ENCODE results near the gene DLGAP1. TPM values are rescaled to one million over a fixed set of nuclear protein-coding genes. Genes with fewer than 3 reads are reported as not detected.

DLGAP1 gene
- total and polyA plus RNA-seq, 2 experiments from 2014 or later = 17.0 to 48.5 TPM

GRCh38 chr18:4267641-4268040, 187.5 kb downstream of the DLGAP1 start (continued):
- TF ChIP-seq, protein P1, sequence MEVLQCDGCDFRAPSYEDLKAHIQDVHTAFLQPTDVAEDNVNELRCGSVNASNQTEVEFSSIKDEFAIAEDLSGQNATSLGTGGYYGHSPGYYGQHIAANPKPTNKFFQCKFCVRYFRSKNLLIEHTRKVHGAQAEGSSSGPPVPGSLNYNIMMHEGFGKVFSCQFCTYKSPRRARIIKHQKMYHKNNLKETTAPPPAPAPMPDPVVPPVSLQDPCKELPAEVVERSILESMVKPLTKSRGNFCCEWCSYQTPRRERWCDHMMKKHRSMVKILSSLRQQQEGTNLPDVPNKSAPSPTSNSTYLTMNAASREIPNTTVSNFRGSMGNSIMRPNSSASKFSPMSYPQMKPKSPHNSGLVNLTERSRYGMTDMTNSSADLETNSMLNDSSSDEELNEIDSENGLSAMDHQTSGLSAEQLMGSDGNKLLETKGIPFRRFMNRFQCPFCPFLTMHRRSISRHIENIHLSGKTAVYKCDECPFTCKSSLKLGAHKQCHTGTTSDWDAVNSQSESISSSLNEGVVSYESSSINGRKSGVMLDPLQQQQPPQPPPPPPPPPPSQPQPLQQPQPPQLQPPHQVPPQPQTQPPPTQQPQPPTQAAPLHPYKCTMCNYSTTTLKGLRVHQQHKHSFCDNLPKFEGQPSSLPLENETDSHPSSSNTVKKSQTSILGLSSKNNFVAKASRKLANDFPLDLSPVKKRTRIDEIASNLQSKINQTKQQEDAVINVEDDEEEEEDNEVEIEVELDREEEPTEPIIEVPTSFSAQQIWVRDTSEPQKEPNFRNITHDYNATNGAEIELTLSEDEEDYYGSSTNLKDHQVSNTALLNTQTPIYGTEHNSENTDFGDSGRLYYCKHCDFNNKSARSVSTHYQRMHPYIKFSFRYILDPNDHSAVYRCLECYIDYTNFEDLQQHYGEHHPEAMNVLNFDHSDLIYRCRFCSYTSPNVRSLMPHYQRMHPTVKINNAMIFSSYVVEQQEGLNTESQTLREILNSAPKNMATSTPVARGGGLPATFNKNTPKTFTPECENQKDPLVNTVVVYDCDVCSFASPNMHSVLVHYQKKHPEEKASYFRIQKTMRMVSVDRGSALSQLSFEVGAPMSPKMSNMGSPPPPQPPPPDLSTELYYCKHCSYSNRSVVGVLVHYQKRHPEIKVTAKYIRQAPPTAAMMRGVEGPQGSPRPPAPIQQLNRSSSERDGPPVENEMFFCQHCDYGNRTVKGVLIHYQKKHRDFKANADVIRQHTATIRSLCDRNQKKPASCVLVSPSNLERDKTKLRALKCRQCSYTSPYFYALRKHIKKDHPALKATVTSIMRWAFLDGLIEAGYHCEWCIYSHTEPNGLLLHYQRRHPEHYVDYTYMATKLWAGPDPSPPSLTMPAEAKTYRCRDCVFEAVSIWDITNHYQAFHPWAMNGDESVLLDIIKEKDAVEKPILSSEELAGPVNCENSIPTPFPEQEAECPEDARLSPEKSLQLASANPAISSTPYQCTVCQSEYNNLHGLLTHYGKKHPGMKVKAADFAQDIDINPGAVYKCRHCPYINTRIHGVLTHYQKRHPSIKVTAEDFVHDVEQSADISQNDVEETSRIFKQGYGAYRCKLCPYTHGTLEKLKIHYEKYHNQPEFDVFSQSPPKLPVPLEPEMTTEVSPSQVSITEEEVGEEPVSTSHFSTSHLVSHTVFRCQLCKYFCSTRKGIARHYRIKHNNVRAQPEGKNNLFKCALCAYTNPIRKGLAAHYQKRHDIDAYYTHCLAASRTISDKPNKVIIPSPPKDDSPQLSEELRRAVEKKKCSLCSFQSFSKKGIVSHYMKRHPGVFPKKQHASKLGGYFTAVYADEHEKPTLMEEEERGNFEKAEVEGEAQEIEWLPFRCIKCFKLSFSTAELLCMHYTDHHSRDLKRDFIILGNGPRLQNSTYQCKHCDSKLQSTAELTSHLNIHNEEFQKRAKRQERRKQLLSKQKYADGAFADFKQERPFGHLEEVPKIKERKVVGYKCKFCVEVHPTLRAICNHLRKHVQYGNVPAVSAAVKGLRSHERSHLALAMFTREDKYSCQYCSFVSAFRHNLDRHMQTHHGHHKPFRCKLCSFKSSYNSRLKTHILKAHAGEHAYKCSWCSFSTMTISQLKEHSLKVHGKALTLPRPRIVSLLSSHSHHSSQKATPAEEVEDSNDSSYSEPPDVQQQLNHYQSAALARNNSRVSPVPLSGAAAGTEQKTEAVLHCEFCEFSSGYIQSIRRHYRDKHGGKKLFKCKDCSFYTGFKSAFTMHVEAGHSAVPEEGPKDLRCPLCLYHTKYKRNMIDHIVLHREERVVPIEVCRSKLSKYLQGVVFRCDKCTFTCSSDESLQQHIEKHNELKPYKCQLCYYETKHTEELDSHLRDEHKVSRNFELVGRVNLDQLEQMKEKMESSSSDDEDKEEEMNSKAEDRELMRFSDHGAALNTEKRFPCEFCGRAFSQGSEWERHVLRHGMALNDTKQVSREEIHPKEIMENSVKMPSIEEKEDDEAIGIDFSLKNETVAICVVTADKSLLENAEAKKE (CRISPR knock-in tag; IDR thresholded peaks at IDR 0.05) = no peak
- TF ChIP-seq POLR2AphosphoS5 (IDR thresholded peaks at IDR 0.05; ENCODE audit: low read depth) = no peak
- TF ChIP-seq CTCF (conservative IDR thresholded peaks at IDR 0.05; ENCODE audit: low read depth in 2 of 2) = no peak
- TF ChIP-seq CREB1 (CRISPR knock-in tag; IDR thresholded peaks at IDR 0.05; ENCODE audit: low read depth) = no peak
- TF ChIP-seq JUNB (IDR thresholded peaks at IDR 0.05; ENCODE audit: unreplicated experiment) = no peak

- Histone ChIP-seq H2AFZ (no peak overlapping the region), H3K4me1 (ENCODE audit: insufficient read depth) (peaks cover 7% of the 10 kb centered on the region; the same call in 1 of the 2 replicates), H3K4me3 (no peak overlapping the region), H3F3A (replicated peaks; ENCODE audit: low read depth) (no peaks in the 10 kb centered on the region), H3K4me2 (no peak overlapping the region), H3K27me3 (ENCODE audit: insufficient read depth) (no peaks in the 10 kb centered on the region), H3K79me2 (replicated peaks; ENCODE audit: insufficient read depth) (no peaks in the 10 kb centered on the region), H3K36me3 (ENCODE audit: insufficient read depth) (no peaks in the 10 kb centered on the region), H3K27ac (ENCODE audit: low read depth) (no peak overlapping the region), H4K20me1 (replicated peaks; ENCODE audit: insufficient read depth) (no peaks in the 10 kb centered on the region), H3K9me2 (ENCODE audit: insufficient read depth) (no peaks in the 10 kb centered on the region)
- Mint-ChIP-seq H3K4me1 (peaks cover 10% of the 10 kb centered on the region; the same call in 2 of the 3 replicates), H3K27me3 (ENCODE audit: insufficient read depth, low read depth, poor library complexity) (peaks cover 1% of the 10 kb centered on the region), H3K36me3 (ENCODE audit: low read depth) (no peaks in the 10 kb centered on the region), H3K4me3 (no peak overlapping the region), H3K27ac (no peak overlapping the region), H3K9me3 (no peaks in the 10 kb centered on the region)
- peak; percentile 51; the same call in 1 of the 3 replicates for ATAC-seq
- no peak for DNase-seq (ENCODE audit: low spot score)
- no peak for TF ChIP-seq CREB1 (CRISPR knock-in tag; IDR thresholded peaks at IDR 0.05; ENCODE audit: low read depth)
- TF ChIP-seq JUNB (IDR thresholded peaks at IDR 0.05; ENCODE audit: unreplicated experiment) = no peak
- TF ChIP-seq CTCF (conservative IDR thresholded peaks at IDR 0.05; ENCODE audit: low read depth in 2 of 2) = no peak
Observed at GRCh38 chr18:4264347-4264791, 190.7 kb downstream of the DLGAP1 start.

All from GM23338 (cell line).